HEK293 (cell line): Measurements from ENCODE around the gene STIM2.

Source experiments
- SETDB1 ChIP-seq: IDR thresholded peaks from one replicate; pipeline ENCODE4 v1.6.1; 2017; ENCODE audit warnings: mild to moderate bottlenecking, low read length, moderate library complexity, mixed read lengths; ENCODE audit not compliant: insufficient read length
- YY1 ChIP-seq: fragments of 450-650 bp; formaldehyde crosslinking; IDR thresholded peaks from 2 replicates; pipeline ENCODE4 v1.5.1; 2018; ENCODE audit warnings: missing biosample characterization, missing genetic modification characterization
- ZNF610 ChIP-seq: fragments of 450-650 bp; formaldehyde crosslinking; IDR thresholded peaks from 2 replicates; pipeline ENCODE4 v1.5.1; 2016; ENCODE audit warnings: missing biosample characterization, missing genetic modification characterization, borderline replicate concordance
- ZNF791 ChIP-seq: fragments of 450-650 bp; formaldehyde crosslinking; IDR thresholded peaks from 2 replicates; pipeline ENCODE4 v1.5.1; 2016; ENCODE audit warnings: missing biosample characterization, missing genetic modification characterization
- TF ChIP-seq, protein P1 (sequence below): fragments of 450-650 bp; formaldehyde crosslinking; IDR thresholded peaks from 2 replicates; pipeline ENCODE4 v1.5.1; 2016; ENCODE audit warnings: missing biosample characterization, missing genetic modification characterization
- TF ChIP-seq, protein P2 (sequence below): fragments of 450-650 bp; formaldehyde crosslinking; IDR thresholded peaks from 2 replicates; pipeline ENCODE4 v1.5.1; 2016; ENCODE audit warnings: missing biosample characterization, missing genetic modification characterization

DNA sequence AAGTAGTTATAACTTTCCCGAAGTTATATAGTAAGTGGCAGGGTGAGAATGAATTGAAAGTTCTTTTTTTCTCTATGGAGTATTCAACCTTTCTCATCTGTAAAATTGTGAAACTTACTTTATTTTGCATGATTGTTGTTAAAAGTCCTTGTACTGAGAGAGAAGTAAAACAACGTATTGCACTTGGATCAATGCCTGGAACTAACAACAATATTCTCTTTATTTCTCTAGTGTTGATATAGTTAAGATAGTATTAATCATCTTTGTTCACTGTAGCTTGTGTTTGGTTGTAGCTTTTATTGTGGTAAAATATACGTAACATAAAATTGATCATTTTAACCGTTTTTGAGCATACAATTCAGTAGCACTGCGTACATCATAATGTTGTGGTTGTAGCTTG lies 48.7 kb downstream of the STIM2 start:
- TF ChIP-seq, protein P1, sequence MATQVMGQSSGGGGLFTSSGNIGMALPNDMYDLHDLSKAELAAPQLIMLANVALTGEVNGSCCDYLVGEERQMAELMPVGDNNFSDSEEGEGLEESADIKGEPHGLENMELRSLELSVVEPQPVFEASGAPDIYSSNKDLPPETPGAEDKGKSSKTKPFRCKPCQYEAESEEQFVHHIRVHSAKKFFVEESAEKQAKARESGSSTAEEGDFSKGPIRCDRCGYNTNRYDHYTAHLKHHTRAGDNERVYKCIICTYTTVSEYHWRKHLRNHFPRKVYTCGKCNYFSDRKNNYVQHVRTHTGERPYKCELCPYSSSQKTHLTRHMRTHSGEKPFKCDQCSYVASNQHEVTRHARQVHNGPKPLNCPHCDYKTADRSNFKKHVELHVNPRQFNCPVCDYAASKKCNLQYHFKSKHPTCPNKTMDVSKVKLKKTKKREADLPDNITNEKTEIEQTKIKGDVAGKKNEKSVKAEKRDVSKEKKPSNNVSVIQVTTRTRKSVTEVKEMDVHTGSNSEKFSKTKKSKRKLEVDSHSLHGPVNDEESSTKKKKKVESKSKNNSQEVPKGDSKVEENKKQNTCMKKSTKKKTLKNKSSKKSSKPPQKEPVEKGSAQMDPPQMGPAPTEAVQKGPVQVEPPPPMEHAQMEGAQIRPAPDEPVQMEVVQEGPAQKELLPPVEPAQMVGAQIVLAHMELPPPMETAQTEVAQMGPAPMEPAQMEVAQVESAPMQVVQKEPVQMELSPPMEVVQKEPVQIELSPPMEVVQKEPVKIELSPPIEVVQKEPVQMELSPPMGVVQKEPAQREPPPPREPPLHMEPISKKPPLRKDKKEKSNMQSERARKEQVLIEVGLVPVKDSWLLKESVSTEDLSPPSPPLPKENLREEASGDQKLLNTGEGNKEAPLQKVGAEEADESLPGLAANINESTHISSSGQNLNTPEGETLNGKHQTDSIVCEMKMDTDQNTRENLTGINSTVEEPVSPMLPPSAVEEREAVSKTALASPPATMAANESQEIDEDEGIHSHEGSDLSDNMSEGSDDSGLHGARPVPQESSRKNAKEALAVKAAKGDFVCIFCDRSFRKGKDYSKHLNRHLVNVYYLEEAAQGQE (tag by site-specific recombination), result no peak
- TF ChIP-seq ZNF610 (tag by site-specific recombination) (no peak), YY1 (no peak), ZNF791 (tag by site-specific recombination) (no peak), SETDB1 (no peak)
- TF ChIP-seq, protein P2, sequence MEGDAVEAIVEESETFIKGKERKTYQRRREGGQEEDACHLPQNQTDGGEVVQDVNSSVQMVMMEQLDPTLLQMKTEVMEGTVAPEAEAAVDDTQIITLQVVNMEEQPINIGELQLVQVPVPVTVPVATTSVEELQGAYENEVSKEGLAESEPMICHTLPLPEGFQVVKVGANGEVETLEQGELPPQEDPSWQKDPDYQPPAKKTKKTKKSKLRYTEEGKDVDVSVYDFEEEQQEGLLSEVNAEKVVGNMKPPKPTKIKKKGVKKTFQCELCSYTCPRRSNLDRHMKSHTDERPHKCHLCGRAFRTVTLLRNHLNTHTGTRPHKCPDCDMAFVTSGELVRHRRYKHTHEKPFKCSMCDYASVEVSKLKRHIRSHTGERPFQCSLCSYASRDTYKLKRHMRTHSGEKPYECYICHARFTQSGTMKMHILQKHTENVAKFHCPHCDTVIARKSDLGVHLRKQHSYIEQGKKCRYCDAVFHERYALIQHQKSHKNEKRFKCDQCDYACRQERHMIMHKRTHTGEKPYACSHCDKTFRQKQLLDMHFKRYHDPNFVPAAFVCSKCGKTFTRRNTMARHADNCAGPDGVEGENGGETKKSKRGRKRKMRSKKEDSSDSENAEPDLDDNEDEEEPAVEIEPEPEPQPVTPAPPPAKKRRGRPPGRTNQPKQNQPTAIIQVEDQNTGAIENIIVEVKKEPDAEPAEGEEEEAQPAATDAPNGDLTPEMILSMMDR, result no peak
